ENCODE data around the gene NT5C1B.

DNA sequence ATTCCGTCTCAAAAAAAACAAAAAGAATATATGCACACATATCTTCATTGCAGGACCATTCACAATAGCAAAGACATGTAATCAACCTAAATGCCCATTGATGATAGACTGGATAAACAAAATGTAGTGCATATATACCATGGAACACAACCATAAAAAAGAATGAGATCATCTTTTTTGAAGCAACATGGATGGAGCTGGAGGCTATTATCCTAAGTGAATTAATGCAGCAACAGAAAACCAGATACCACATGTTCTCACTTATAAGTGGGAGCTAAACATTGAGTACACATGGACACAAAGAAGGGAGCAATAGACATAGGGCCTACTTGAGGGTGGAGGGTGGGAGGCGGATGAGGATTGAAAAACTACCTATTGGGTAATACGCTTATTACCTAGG, 8.8 kb downstream of the NT5C1B start:
- TF ChIP-seq, protein P1, sequence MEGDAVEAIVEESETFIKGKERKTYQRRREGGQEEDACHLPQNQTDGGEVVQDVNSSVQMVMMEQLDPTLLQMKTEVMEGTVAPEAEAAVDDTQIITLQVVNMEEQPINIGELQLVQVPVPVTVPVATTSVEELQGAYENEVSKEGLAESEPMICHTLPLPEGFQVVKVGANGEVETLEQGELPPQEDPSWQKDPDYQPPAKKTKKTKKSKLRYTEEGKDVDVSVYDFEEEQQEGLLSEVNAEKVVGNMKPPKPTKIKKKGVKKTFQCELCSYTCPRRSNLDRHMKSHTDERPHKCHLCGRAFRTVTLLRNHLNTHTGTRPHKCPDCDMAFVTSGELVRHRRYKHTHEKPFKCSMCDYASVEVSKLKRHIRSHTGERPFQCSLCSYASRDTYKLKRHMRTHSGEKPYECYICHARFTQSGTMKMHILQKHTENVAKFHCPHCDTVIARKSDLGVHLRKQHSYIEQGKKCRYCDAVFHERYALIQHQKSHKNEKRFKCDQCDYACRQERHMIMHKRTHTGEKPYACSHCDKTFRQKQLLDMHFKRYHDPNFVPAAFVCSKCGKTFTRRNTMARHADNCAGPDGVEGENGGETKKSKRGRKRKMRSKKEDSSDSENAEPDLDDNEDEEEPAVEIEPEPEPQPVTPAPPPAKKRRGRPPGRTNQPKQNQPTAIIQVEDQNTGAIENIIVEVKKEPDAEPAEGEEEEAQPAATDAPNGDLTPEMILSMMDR (IDR thresholded peaks at IDR 0.05): no peak
- TF ChIP-seq POLR2AphosphoS5 (IDR thresholded peaks at IDR 0.05): no peak

Measured in esophagus muscularis mucosa (tissue), 3 donors.